ENCODE results near the gene PLK1. TPM values are rescaled to one million over a fixed set of nuclear protein-coding genes. Genes with fewer than 3 reads are reported as not detected.
"Not testable (repeated sequence)": the region's sequence is repeated elsewhere in the genome, so short reads cannot be mapped to it uniquely, and the experiment has no call there.

Gene PLK1
- total RNA-seq, 2 experiments from 2014 or later = 76.5 to 84.8 TPM

- peaks cover 11% of the 10 kb centered on the region for H3K27me3 Mint-ChIP-seq
- POLR2A ChIA-PET = no interaction called here
- H3K27ac Mint-ChIP-seq = no peak overlapping the region
- ATAC-seq (ENCODE audit: low read depth) = no peak
- H3K4me1 Mint-ChIP-seq = no peaks in the 10 kb centered on the region
- H3K36me3 Mint-ChIP-seq = peaks cover 2% of the 10 kb centered on the region
- no peak for DNase-seq
- H3K4me3 Mint-ChIP-seq = no peak overlapping the region
- peaks cover 3% of the 10 kb centered on the region for H3K9me3 Mint-ChIP-seq
Observed at GRCh38 chr16:23704772-23705516, 26.3 kb downstream of the PLK1 start.

GRCh38 chr16:23705517-23705902 lies 26.8 kb downstream of the PLK1 start:
- peaks cover 2% of the 10 kb centered on the region for H3K36me3 Mint-ChIP-seq
- ATAC-seq (ENCODE audit: low read depth) (no peak), DNase-seq (no peak)
- no peak overlapping the region for H3K4me3 Mint-ChIP-seq
- POLR2A ChIA-PET = no interaction called here
- H3K9me3 Mint-ChIP-seq = peaks cover 4% of the 10 kb centered on the region
- no peak overlapping the region for H3K27ac Mint-ChIP-seq
- no peaks in the 10 kb centered on the region for H3K4me1 Mint-ChIP-seq
- peaks cover 13% of the 10 kb centered on the region for H3K27me3 Mint-ChIP-seq

GRCh38 chr16:23706439-23706838 lies 27.8 kb downstream of the PLK1 start:
- no peak for ATAC-seq (ENCODE audit: low read depth)
- Mint-ChIP-seq H3K4me3 (no peak overlapping the region), H3K27me3 (peaks cover 14% of the 10 kb centered on the region), H3K4me1 (no peaks in the 10 kb centered on the region), H3K27ac (no peak overlapping the region), H3K9me3 (peaks cover 4% of the 10 kb centered on the region), H3K36me3 (peaks cover 2% of the 10 kb centered on the region)
- POLR2A ChIA-PET = no interaction called here
- no peak for DNase-seq

- H3K36me3 Mint-ChIP-seq = peaks cover 1% of the 10 kb centered on the region
- peaks cover under 1% of the 10 kb centered on the region for H3K4me1 Mint-ChIP-seq
- no peak overlapping the region for H3K4me3 Mint-ChIP-seq
- POLR2A ChIA-PET = no interaction called here
- ATAC-seq (ENCODE audit: low read depth) (no peak), DNase-seq (no peak)
- H3K27ac Mint-ChIP-seq = no peak overlapping the region
- peaks cover 33% of the 10 kb centered on the region for H3K27me3 Mint-ChIP-seq
- peaks cover 2% of the 10 kb centered on the region for H3K9me3 Mint-ChIP-seq
Observed at GRCh38 chr16:23709536-23709935, 30.8 kb downstream of the PLK1 start.

- peaks cover 37% of the 10 kb centered on the region for H3K27me3 Mint-ChIP-seq
- POLR2A ChIA-PET = no interaction called here
- no peak overlapping the region for H3K4me3 Mint-ChIP-seq
- H3K9me3 Mint-ChIP-seq = peaks cover 2% of the 10 kb centered on the region
- ATAC-seq (ENCODE audit: low read depth) (no peak), DNase-seq (no peak)
- peaks cover 1% of the 10 kb centered on the region for H3K4me1 Mint-ChIP-seq
- peaks cover 1% of the 10 kb centered on the region for H3K36me3 Mint-ChIP-seq
- H3K27ac Mint-ChIP-seq = no peak overlapping the region
Observed at GRCh38 chr16:23710008-23710407, 31.3 kb downstream of the PLK1 start.

GRCh38 chr16:23710504-23710903 lies 31.8 kb downstream of the PLK1 start:
- Mint-ChIP-seq H3K27ac (no peak overlapping the region), H3K27me3 (peaks cover 39% of the 10 kb centered on the region), H3K4me1 (peaks cover 1% of the 10 kb centered on the region), H3K9me3 (peaks cover 2% of the 10 kb centered on the region), H3K4me3 (no peak overlapping the region), H3K36me3 (peaks cover 1% of the 10 kb centered on the region)
- POLR2A ChIA-PET = no interaction called here
- DNase-seq = no peak
- ATAC-seq (ENCODE audit: low read depth) = no peak

- Mint-ChIP-seq H3K36me3 (peaks cover 1% of the 10 kb centered on the region), H3K9me3 (peaks cover 2% of the 10 kb centered on the region), H3K4me1 (peaks cover 1% of the 10 kb centered on the region), H3K27me3 (peaks cover 41% of the 10 kb centered on the region), H3K27ac (no peak overlapping the region), H3K4me3 (no peak overlapping the region)
- POLR2A ChIA-PET = no interaction called here
- DNase-seq (no peak), ATAC-seq (ENCODE audit: low read depth) (no peak)
Observed at GRCh38 chr16:23711785-23712184, 33.1 kb downstream of the PLK1 start.

- DNase-seq (no peak), ATAC-seq (ENCODE audit: low read depth) (no peak)
- Mint-ChIP-seq H3K4me1 (peaks cover 1% of the 10 kb centered on the region), H3K27ac (no peak within 1 kb of the TSS), H3K36me3 (peaks cover 1% of the 10 kb centered on the region), H3K27me3 (peaks cover 49% of the 10 kb centered on the region), H3K4me3 (no peak within 1 kb of the TSS), H3K9me3 (peaks cover 2% of the 10 kb centered on the region)
- POLR2A ChIA-PET = no interaction called here
Observed at GRCh38 chr16:23712976-23713375, 34.3 kb downstream of the PLK1 start, which contains the start of gene ERN2. Gene ERN2, minus strand, starts transcription at chr16:23713222. Its CDS starts 35 bp downstream, at chr16:23713187.

- no peak for DNase-seq
- ATAC-seq (ENCODE audit: low read depth) = no peak
- POLR2A ChIA-PET = no interaction called here
- Mint-ChIP-seq H3K4me1 (peaks cover 1% of the 10 kb centered on the region), H3K27me3 (peaks cover 44% of the 10 kb centered on the region), H3K9me3 (no peaks in the 10 kb centered on the region), H3K36me3 (peaks cover 1% of the 10 kb centered on the region), H3K4me3 (no peak overlapping the region), H3K27ac (no peak overlapping the region)
Observed at GRCh38 chr16:23716484-23716883, 37.8 kb downstream of the PLK1 start.

GRCh38 chr16:23722613-23723240 lies 44.0 kb downstream of the PLK1 start:
- H3K4me1 Mint-ChIP-seq; ATAC-seq (ENCODE audit: low read depth); DNase-seq; H3K27ac Mint-ChIP-seq; H3K36me3 Mint-ChIP-seq; H3K27me3 Mint-ChIP-seq; H3K4me3 Mint-ChIP-seq; POLR2A ChIA-PET; H3K9me3 Mint-ChIP-seq: not testable (repeated sequence)

GRCh38 chr16:23724096-23724784 lies 45.6 kb downstream of the PLK1 start:
- Mint-ChIP-seq H3K36me3 (no peaks in the 10 kb centered on the region), H3K4me3 (no peak overlapping the region), H3K27me3 (peaks cover 2% of the 10 kb centered on the region), H3K27ac (no peak overlapping the region), H3K4me1 (peaks cover 2% of the 10 kb centered on the region), H3K9me3 (peaks cover 5% of the 10 kb centered on the region)
- ATAC-seq (ENCODE audit: low read depth) (no peak), DNase-seq (no peak)
- POLR2A ChIA-PET = no interaction called here

- no peak overlapping the region for H3K4me3 Mint-ChIP-seq
- no peaks in the 10 kb centered on the region for H3K36me3 Mint-ChIP-seq
- peaks cover 2% of the 10 kb centered on the region for H3K4me1 Mint-ChIP-seq
- H3K27me3 Mint-ChIP-seq = peaks cover 2% of the 10 kb centered on the region
- H3K9me3 Mint-ChIP-seq = peaks cover 5% of the 10 kb centered on the region
- ATAC-seq (ENCODE audit: low read depth) (no peak), DNase-seq (no peak)
- POLR2A ChIA-PET = no interaction called here
- no peak overlapping the region for H3K27ac Mint-ChIP-seq
Observed at GRCh38 chr16:23724785-23725131, 46.1 kb downstream of the PLK1 start.

GRCh38 chr16:23726710-23727109 lies 48.0 kb downstream of the PLK1 start:
- DNase-seq = no peak
- POLR2A ChIA-PET = no interaction called here
- no peak overlapping the region for H3K4me3 Mint-ChIP-seq

GRCh38 chr16:23728112-23728477 lies 49.4 kb downstream of the PLK1 start:
- Mint-ChIP-seq H3K4me1 (peaks cover 4% of the 10 kb centered on the region), H3K4me3 (no peak overlapping the region), H3K27me3 (peaks cover 12% of the 10 kb centered on the region), H3K36me3 (no peaks in the 10 kb centered on the region), H3K9me3 (peaks cover 2% of the 10 kb centered on the region), H3K27ac (no peak overlapping the region)
- ATAC-seq (ENCODE audit: low read depth) (no peak), DNase-seq (no peak)
- POLR2A ChIA-PET = no interaction called here

More at GRCh38 chr16:23726710-23727109, 48.0 kb downstream of the PLK1 start:
- peaks cover 5% of the 10 kb centered on the region for H3K9me3 Mint-ChIP-seq
- no peak overlapping the region for H3K27ac Mint-ChIP-seq
- no peaks in the 10 kb centered on the region for H3K36me3 Mint-ChIP-seq
- peaks cover 5% of the 10 kb centered on the region for H3K27me3 Mint-ChIP-seq
- peaks cover 4% of the 10 kb centered on the region for H3K4me1 Mint-ChIP-seq
- no peak for ATAC-seq (ENCODE audit: low read depth)

Data from activated naive CD8-positive, alpha-beta T cell treated with anti-CD3 and anti-CD28 coated beads, Interleukin-2, amount 10 ng/mL, durations not matched to agents 7 days and 5 days (primary cell).